C4-2B (cell line): ENCODE results near the gene ANXA2.

Experiments used
- H3K27ac ChIP-seq: fragments of 450-650 bp; 2 replicates; pipeline ENCODE4 v1.5.1; 2017
- ZFX ChIP-seq: fragments of 450-650 bp; IDR thresholded peaks from 2 replicates; pipeline ENCODE4 v1.6.1; 2017
- TF ChIP-seq, protein P1 (sequence below): fragments of 450-650 bp; conservative IDR thresholded peaks from 2 replicates; pipeline ENCODE4 v1.5.1; 2017; ENCODE audit warnings: mild to moderate bottlenecking

ANXA2 gene

DNA sequence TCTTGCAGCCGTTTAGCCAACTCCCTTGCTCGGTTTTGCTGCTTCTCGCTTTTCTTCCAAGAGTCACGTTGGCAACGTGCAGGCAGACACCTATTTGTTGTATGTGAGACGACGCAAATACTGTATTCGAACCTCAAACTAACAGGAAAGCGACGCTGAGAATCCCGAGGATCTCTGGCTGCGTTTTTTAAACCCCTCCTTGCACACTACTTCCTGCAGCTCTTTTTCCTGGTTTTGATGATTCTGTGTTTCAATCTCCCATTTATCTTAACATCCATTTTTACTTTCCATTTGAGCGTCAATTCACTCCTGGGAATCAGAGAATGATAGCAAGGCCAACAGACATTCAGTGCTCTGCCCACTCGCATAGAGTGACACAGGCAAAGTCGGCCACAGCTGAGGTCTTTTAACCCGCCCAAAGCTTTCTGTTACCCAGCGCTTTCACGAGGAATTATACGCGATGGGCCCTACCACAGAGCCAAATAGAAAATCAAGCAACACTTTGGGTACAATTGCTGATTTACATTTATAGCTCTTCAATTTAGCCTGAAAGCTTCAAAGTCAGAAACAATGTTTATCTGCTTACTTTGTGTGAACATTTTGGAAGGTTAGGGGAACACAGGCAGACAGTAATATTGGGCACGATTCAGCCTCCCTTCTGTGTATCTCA is 1.6 kb upstream of the ANXA2 start:
- TF ChIP-seq ZFX, result no peak
- TF ChIP-seq, protein P1, sequence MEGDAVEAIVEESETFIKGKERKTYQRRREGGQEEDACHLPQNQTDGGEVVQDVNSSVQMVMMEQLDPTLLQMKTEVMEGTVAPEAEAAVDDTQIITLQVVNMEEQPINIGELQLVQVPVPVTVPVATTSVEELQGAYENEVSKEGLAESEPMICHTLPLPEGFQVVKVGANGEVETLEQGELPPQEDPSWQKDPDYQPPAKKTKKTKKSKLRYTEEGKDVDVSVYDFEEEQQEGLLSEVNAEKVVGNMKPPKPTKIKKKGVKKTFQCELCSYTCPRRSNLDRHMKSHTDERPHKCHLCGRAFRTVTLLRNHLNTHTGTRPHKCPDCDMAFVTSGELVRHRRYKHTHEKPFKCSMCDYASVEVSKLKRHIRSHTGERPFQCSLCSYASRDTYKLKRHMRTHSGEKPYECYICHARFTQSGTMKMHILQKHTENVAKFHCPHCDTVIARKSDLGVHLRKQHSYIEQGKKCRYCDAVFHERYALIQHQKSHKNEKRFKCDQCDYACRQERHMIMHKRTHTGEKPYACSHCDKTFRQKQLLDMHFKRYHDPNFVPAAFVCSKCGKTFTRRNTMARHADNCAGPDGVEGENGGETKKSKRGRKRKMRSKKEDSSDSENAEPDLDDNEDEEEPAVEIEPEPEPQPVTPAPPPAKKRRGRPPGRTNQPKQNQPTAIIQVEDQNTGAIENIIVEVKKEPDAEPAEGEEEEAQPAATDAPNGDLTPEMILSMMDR, result no peak
- no peak overlapping the region for H3K27ac ChIP-seq

- no peak for TF ChIP-seq ZFX
- TF ChIP-seq, protein P1, result no peak
- no peak overlapping the region for H3K27ac ChIP-seq
Observed at GRCh38 chr15:60396958-60397771, 621 bp downstream of the ANXA2 start.

DNA sequence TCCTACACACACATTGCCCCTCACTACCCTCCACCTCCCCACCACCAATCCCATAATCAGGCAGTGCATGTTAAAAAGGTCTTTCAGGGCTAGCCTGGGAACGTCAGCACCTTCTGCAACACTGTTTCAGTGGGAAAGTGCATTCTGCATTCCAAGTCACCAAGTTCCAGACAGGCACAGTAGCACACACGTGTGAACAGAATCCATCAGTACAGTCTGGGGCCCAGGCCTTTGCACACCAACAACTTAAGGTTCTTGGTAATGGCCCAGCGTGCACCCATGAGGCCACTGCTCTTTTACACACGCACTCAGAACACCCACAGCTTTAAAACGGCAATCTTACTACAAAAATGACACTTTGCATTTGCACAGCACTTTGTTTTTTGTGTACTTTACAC is 1.2 kb downstream of the ANXA2 start:
- TF ChIP-seq, protein P1, result no peak
- no peak for TF ChIP-seq ZFX
- no peak overlapping the region for H3K27ac ChIP-seq

DNA sequence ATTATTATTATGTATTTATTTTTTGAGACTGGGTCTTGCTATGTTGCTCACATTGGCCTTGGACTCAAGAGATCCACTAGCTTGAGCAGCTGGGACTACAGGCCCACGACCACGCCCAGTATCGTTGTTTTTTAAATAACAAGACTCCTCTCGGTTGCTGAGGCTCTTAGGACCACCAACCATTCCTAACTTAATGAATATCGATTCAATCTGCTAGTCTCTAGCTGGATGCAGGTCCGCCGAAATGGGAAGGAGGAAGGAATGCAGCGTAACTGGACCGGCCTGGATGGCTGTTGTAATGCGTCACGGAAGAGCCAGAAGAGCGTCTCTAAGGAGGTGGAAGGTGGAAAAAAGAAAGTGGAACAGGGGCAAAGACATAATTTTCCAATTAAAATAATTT is 1.7 kb downstream of the ANXA2 start:
- no peak overlapping the region for H3K27ac ChIP-seq
- TF ChIP-seq ZFX, result no peak
- TF ChIP-seq, protein P1, result no peak

GRCh38 chr15:60395276-60396011 is 2.3 kb downstream of the ANXA2 start:
- no peak for TF ChIP-seq ZFX

GRCh38 chr15:60394689-60395097 is 3.1 kb downstream of the ANXA2 start:
- TF ChIP-seq, protein P1, result no peak
- TF ChIP-seq ZFX, result no peak
- H3K27ac ChIP-seq, result peak overlapping the region; percentile 92

More at GRCh38 chr15:60395276-60396011, 2.3 kb downstream of the ANXA2 start:
- no peak overlapping the region; the same call in 1 of the 2 replicates for H3K27ac ChIP-seq

DNA sequence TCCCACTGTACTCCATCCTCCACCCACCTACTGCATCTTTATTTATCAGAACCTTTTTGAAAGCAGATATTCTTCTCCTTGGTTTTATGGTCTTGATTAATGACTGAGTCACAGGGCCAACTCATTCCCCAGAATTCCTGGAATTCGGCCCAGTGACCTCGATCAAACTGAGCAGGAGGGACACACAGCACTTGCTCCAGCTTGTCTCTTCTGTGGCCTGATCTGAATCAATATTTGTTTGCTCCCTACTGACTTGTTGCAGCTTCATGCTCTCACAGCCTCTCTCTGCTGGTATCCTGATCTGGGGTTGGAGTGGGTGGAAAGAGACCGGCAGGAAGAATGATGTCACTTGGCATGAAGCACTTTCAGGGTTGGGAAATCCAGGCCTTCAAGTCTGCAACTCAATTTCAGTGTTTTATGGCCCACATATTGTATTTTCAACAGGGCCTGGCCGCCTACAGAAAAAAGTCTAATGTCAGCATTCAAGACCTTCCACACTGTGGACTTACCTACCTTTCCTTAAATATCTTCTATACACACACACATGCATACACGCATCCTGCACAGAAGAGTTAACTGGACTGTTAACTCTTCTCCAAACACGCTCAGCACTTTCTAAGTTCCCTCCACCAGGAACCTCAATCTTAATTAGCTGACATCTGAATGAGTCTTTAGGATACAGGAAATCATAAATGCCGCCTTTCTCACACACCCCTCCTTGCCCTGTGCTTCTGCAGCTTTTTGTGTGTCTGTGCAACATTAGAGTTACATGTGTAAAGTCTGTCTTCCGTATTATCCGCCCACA is 4.6 kb downstream of the ANXA2 start:
- peak overlapping the region; percentile 92 for H3K27ac ChIP-seq
- TF ChIP-seq, protein P1, result no peak
- peak; percentile 37 for TF ChIP-seq ZFX
